AG09309 (cell line): ENCODE measurements around the gene CD8B.

Source experiments
- DNase-seq: peaks from one replicate; pipeline ENCODE4 v3.0.0-alpha.2; 2010; ENCODE audit warnings: low read depth
- H3K4me3 ChIP-seq: 2 replicates; pipeline ENCODE4 v1.5.1; 2011; ENCODE audit warnings: mild to moderate bottlenecking, low read depth, low read length, moderate library complexity; ENCODE audit not compliant: control insufficient read depth
- TF ChIP-seq, protein P1 (sequence below): IDR thresholded peaks from 2 replicates; pipeline ENCODE4 v1.5.1; 2011; ENCODE audit warnings: mild to moderate bottlenecking, low read depth, low read length, inconsistent platforms; ENCODE audit not compliant: insufficient read depth, control insufficient read depth; ENCODE audit errors: missing control alignments

Gene CD8B

DNA sequence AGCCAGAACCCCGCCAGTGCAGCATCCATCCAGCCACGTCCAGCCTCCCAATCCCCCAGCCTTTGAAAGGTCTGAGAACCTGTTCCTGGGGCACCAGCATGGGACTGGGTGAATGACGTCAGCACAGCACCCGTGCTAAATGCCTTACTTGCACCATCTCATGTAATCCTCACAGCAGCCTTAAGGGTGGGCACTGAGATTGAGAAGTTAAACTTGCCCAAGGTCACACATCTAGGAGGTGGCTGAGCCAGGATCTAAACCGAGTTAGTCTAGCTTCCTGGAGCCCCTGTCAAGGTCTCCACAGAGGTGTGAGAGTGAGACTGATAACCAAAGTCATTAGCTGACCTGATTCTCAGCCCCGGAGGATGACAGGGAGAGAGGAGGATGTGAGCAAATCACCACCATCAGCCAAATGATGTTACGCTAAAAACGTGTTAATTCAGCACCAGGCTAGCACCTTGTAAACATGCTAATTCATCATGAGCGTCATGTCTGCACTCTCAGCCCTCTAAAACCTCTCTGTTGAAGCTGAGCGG, 75.6 kb downstream of the CD8B start:
- no peak for DNase-seq
- TF ChIP-seq, protein P1, sequence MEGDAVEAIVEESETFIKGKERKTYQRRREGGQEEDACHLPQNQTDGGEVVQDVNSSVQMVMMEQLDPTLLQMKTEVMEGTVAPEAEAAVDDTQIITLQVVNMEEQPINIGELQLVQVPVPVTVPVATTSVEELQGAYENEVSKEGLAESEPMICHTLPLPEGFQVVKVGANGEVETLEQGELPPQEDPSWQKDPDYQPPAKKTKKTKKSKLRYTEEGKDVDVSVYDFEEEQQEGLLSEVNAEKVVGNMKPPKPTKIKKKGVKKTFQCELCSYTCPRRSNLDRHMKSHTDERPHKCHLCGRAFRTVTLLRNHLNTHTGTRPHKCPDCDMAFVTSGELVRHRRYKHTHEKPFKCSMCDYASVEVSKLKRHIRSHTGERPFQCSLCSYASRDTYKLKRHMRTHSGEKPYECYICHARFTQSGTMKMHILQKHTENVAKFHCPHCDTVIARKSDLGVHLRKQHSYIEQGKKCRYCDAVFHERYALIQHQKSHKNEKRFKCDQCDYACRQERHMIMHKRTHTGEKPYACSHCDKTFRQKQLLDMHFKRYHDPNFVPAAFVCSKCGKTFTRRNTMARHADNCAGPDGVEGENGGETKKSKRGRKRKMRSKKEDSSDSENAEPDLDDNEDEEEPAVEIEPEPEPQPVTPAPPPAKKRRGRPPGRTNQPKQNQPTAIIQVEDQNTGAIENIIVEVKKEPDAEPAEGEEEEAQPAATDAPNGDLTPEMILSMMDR: no peak
- H3K4me3 ChIP-seq: no peak overlapping the region

GRCh38 chr2:86785456-86785855, 76.2 kb downstream of the CD8B start:
- no peak for DNase-seq
- H3K4me3 ChIP-seq: no peak overlapping the region
- TF ChIP-seq, protein P1: no peak

DNA sequence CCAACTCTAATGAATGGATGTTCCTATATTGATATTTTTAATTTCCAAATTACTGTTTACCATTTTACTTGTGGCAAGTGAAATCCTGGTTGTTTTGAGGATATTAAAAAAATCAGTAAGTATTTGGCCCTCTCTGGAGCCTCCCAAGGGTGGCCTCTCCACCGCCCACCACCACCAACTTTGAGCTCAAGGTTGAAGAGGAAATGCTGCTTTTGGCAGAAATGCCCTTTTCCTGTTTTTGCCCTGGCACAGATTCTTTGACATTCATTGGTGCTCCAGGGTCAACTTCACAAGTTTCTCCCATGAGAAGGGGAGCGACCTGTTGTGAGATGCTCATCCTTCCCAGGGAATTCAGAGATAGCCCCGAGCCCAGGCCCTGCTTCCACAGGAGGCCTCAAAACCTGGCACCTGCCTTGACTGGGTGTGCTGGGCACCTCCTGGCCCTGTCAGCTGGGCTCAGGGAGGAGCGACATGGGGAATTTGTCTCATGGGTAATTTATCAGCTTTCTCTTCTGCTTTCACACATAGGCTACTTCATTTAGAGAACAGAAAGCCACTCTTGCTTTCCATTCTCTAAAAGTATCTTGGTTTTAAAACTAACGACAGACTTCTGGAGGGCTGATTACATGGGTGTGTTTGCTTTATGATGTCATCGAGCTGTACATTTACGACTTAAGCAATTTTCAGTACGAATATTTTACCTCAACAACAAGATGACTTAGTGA, 77.9 kb downstream of the CD8B start:
- DNase-seq: no peak
- TF ChIP-seq, protein P1: no peak

GRCh38 chr2:86782748-86783147, 78.9 kb downstream of the CD8B start:
- H3K4me3 ChIP-seq: no peak overlapping the region
- DNase-seq: no peak
- TF ChIP-seq, protein P1: no peak

More for the DNA sequence above, 77.9 kb downstream of the CD8B start:
- H3K4me3 ChIP-seq: no peak overlapping the region

DNA sequence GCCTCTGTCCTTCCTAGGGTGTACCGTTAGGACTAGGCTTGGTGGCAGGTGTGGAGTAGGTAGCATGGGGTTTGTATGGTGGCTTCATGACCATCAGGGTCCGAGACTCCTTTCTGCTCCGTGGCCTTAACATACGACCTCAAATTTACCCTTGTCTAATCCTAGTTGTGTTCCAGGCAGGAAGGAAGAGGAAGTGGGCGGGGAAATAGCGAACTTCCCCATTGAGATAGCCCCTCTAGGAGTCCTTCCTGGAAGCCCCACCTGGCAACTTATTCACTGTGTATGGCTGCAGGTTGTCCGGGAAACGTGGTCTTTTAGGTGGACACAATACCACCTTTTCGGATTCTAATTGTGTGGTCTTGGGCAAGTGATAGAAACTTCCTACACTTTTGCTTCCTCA, 80.3 kb downstream of the CD8B start:
- TF ChIP-seq, protein P1: no peak
- DNase-seq: no peak
- H3K4me3 ChIP-seq: no peak overlapping the region

DNA sequence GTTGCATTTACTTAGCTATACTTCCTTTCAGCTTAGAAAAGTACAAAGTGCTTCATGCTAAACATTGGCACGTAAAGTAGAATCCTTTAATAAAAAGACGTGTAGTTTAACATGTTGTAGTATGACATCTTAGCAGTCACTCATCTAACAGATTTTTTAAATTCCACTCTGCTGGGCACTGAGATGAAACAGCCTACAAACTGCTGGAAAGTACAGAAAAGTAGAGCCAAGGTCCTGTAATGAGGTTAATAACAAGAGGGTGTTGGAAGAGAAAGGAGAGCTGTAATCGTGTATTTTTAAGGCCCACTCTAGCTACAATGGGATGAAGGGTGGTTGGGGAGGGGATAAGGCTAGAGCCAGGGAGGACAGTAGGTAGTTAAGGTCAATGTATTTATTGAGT, 81.7 kb downstream of the CD8B start:
- no peak overlapping the region for H3K4me3 ChIP-seq
- DNase-seq: no peak
- TF ChIP-seq, protein P1: no peak
